ENCODE data around the gene VPS33A. TPM values are rescaled to one million over a fixed set of nuclear protein-coding genes. Genes with fewer than 3 reads are reported as not detected.

VPS33A gene
- total and polyA plus RNA-seq, 2 of the 8 experiments (the other 6 are each of a cell fraction or from before 2014, with no cell fraction given), result 16.4 to 41.8 TPM

- no peaks in the 10 kb centered on the region for H3K79me1 ChIP-seq (ENCODE audit: low read depth, low read length)
- H3K9ac ChIP-seq (replicated peaks in 1 of 4; ENCODE audit: extremely low read depth in 1 of 4, low read depth in 3 of 4, low read length in 3 of 4), result peak overlapping the region; percentile 59 to 97 (median 88)
- peaks cover 0 to 7% of the 10 kb centered on the region in 2 experiments; a peak in 1 of 4 replicates for H3K79me2 ChIP-seq (ENCODE audit: control insufficient read depth in 1 of 2, insufficient read depth in 2 of 2, low read length in 2 of 2)
- no peak overlapping the region for H2BK15ac ChIP-seq (ENCODE audit: low read length)
- no peak for DNase-seq (ENCODE audit: low read depth in 1 of 2, low spot score in 2 of 2)
- H4K91ac ChIP-seq (replicated peaks; ENCODE audit: insufficient read length, low read length), result no peak overlapping the region
- no peaks in the 10 kb centered on the region; a peak in 2 of 7 replicates for H3K4me1 ChIP-seq (replicated peaks in 1 of 4; ENCODE audit: control insufficient read depth in 3 of 4, insufficient read depth in 4 of 4, low read length in 3 of 4)
- H3K18ac ChIP-seq (ENCODE audit: extremely low read depth, low read length), result no peak overlapping the region
- no peak overlapping the region for H4K8ac ChIP-seq (ENCODE audit: extremely low read depth, insufficient read depth, low read length)
- H2BK120ac ChIP-seq (replicated peaks; ENCODE audit: low read depth, low read length), result no peak overlapping the region
- peak overlapping the region; percentile 54 to 99 (median 94) for H3K4me3 ChIP-seq (ENCODE audit: extremely low read depth in 1 of 4, insufficient read depth in 2 of 4, low read depth in 3 of 4, low read length in 4 of 4)
- H4K5ac ChIP-seq (ENCODE audit: insufficient read length, low read depth, low read length), result no peak overlapping the region
- no peak for FAIRE-seq
- H3K36me3 ChIP-seq (ENCODE audit: control insufficient read depth in 2 of 4, insufficient read depth in 4 of 4, low read length in 3 of 4), result peaks cover 0 to 13% (median 8%) of the 10 kb centered on the region in 4 experiments; a peak in 5 of 8 replicates
- WGBS, 2 experiments (ENCODE audit: extremely low coverage in 1 of 2, insufficient coverage in 1 of 2, insufficient read length in 1 of 2, insufficient replicate concordance in 2 of 2, low coverage in 1 of 2, low lambda C conversion rate in 2 of 2, missing lambda C conversion rate in 1 of 2), result 67% methylated on average over 1 of the region's 1 CpG; no CpG with 5 or more reads in 1 of the 2 experiments
- H2BK12ac ChIP-seq (ENCODE audit: low read depth, low read length), result no peak overlapping the region
- ChIA-PET CTCF (ENCODE audit: partially characterized antibody) (no interaction called here), POLR2A (ENCODE audit: partially characterized antibody) (interaction anchor here (1.1 kb wide), 1 partner anchor 8 kb away, joined by 6 read pairs; no protein-coding TSS in a partner anchor)
- H3K27me3 ChIP-seq (replicated peaks in 1 of 4; ENCODE audit: control insufficient read depth in 3 of 4, extremely low read depth in 1 of 4, insufficient read depth in 3 of 4, low read length in 3 of 4), result no peaks in the 10 kb centered on the region
- no peak overlapping the region for H3K56ac ChIP-seq (replicated peaks; ENCODE audit: insufficient read length, low read depth, low read length)
- peak overlapping the region; percentile 99; the same call in 1 of the 2 replicates for H2BK5ac ChIP-seq (ENCODE audit: low read depth, low read length)
- H3K4ac ChIP-seq (replicated peaks; ENCODE audit: insufficient read length, low read depth, low read length), result no peak overlapping the region
- H3K27ac ChIP-seq (ENCODE audit: low read depth, low read length), result no peak overlapping the region
- no peak overlapping the region for H2BK20ac ChIP-seq (ENCODE audit: low read length)
- H3K14ac ChIP-seq (ENCODE audit: insufficient read length), result no peak overlapping the region
- no peaks in the 10 kb centered on the region for H3K9me3 ChIP-seq (ENCODE audit: insufficient read depth in 2 of 2, low read depth in 1 of 2, low read length in 1 of 2)
- no peak overlapping the region for H2AK5ac ChIP-seq (ENCODE audit: low read depth, low read length)
- peak overlapping the region; percentile 74 to 98 for H3K4me2 ChIP-seq (ENCODE audit: insufficient read depth in 1 of 2, low read depth in 2 of 2, low read length in 2 of 2)
- H3K23me2 ChIP-seq (ENCODE audit: low read depth, low read length), result peaks cover 2% of the 10 kb centered on the region; the same call in 1 of the 2 replicates
- peak overlapping the region; percentile 97 for H2AFZ ChIP-seq (ENCODE audit: low read length)
- H3K23ac ChIP-seq (ENCODE audit: insufficient read length), result no peak overlapping the region
- H4K20me1 ChIP-seq (replicated peaks in 1 of 2; ENCODE audit: control insufficient read depth in 1 of 2, insufficient read depth in 2 of 2, low read length in 2 of 2), result no peaks in the 10 kb centered on the region
- TF ChIP-seq KDM1A (IDR thresholded peaks at IDR 0.05; ENCODE audit: borderline replicate concordance, low read length) (no peak), TEAD4 (IDR thresholded peaks at IDR 0.05; ENCODE audit: low read depth, low read length) (no peak), HDAC2 (IDR thresholded peaks at IDR 0.05; ENCODE audit: borderline replicate concordance in 1 of 2, low read depth in 2 of 2, low read length in 2 of 2) (no peak), TAF7 (optimal IDR thresholded peaks at IDR 0.05; ENCODE audit: borderline replicate concordance, low read depth, low read length) (no peak), BRCA1 (IDR thresholded peaks at IDR 0.05; ENCODE audit: low read depth, low read length) (no peak), CHD2 (IDR thresholded peaks at IDR 0.05; ENCODE audit: low read length) (no peak), EZH2 (IDR thresholded peaks at IDR 0.05; ENCODE audit: low read depth, low read length, severe bottlenecking) (no peak), BCL11A (IDR thresholded peaks at IDR 0.05; ENCODE audit: low read depth in 2 of 2, low read length in 2 of 2) (no peak), JUND (IDR thresholded peaks at IDR 0.05; ENCODE audit: low read length) (no peak), RAD21 (IDR thresholded peaks at IDR 0.05 in 1 of 2, conservative IDR thresholded peaks at IDR 0.05 in 1 of 2; ENCODE audit: low read depth in 2 of 2, low read length in 2 of 2) (no peak)
- TF ChIP-seq, protein P1, sequence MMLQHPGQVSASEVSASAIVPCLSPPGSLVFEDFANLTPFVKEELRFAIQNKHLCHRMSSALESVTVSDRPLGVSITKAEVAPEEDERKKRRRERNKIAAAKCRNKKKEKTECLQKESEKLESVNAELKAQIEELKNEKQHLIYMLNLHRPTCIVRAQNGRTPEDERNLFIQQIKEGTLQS (IDR thresholded peaks at IDR 0.05; ENCODE audit: insufficient read depth, low read depth, low read length), result no peak
Observed at GRCh38 chr12:122265476-122265875, 818 bp downstream of the VPS33A start.
